Bronchial epithelial cell (primary cell): ENCODE measurements around the gene ZG16B. TPM values are rescaled to one million over a fixed set of nuclear protein-coding genes. Genes with fewer than 3 reads are reported as not detected.

Source experiments
- DNase-seq: peaks from one replicate; pipeline ENCODE4 v3.0.0-alpha.2; 2010; ENCODE audit warnings: low read depth
- FAIRE-seq: peaks from 2 replicates; lab custom pipeline; 2011; peaks lifted over from hg19 to GRCh38; lab: Jason Lieb, UNC
- H3K27me3 ChIP-seq: 2 replicates; pipeline ENCODE4 v1.5.1; 2011; ENCODE audit warnings: low read length; ENCODE audit not compliant: control insufficient read depth, insufficient read depth
- H3K36me3 ChIP-seq: 2 replicates; pipeline ENCODE4 v1.5.1; 2011; ENCODE audit warnings: low read length; ENCODE audit not compliant: control insufficient read depth, insufficient read depth
- H3K4me3 ChIP-seq: 2 replicates; pipeline ENCODE4 v1.5.1; 2011; ENCODE audit warnings: mild to moderate bottlenecking, low read depth, low read length, control low read depth
- total RNA-seq: library from RNA; depleted of rRNA; stranded (reverse); fragments of >200 nt; gene quantifications from 2 replicates; pipeline ENCODE4 v1.2.1, GENCODE V29; 2014
- TF ChIP-seq, protein P1 (sequence below): IDR thresholded peaks from 2 replicates; pipeline ENCODE4 v1.5.1; 2011; ENCODE audit warnings: mild to moderate bottlenecking, moderate library complexity, low read length, control low read depth, inconsistent platforms; ENCODE audit not compliant: insufficient read depth, severe bottlenecking

Gene ZG16B
- total RNA-seq = 0.53 and 0.90 TPM in 2 replicates

DNA sequence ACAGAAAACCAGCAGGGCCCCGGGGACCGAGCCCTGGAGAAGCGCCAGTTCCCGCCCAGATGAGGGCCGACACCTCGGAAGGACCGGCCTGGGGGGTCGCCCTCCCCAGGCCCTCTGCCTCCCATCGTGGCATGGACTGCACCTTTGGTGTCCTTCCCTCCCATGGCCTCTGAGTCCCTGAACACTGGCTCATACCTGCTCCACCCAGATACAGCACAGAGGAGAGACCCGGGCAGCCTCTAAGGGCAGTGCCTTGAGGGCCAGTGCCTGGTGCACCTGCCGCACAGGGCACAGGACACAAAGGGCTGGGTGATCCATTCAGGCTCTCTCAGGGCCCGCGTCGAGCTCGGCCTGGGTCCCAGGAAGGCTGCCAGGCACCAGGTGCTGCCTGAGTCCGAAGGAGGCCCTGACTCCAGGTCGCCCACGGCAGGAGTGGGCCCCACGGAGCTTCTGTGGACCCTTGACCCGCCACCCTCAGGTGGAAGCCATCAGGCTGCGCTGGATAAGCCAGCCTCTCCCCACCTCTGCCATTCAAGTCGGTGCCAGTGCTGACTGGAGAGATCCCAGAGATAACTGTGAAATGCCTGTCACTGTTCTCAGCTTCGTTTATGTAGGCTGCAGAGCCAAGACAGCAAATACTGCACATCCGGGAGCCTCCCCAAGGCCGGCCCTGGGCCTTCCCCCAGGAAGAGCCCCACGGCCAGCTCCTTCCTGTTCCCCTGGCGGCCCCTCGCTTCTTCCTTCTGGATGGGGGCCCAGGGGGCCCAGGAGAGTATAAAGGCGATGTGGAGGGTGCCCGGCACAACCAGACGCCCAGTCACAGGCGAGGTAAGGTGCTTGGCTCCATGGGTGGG lies at the start of gene ZG16B:
Gene ZG16B (plus strand): TSS at position 803 of the 854 bp plus-strand sequence. CDS start 139 bp downstream, outside the sequence.
- no peak for DNase-seq
- no peak for FAIRE-seq
- Histone ChIP-seq H3K36me3 (no peaks in the 10 kb centered on the region), H3K27me3 (no peaks in the 10 kb centered on the region), H3K4me3 (no peak within 1 kb of the TSS)
- TF ChIP-seq, protein P1, sequence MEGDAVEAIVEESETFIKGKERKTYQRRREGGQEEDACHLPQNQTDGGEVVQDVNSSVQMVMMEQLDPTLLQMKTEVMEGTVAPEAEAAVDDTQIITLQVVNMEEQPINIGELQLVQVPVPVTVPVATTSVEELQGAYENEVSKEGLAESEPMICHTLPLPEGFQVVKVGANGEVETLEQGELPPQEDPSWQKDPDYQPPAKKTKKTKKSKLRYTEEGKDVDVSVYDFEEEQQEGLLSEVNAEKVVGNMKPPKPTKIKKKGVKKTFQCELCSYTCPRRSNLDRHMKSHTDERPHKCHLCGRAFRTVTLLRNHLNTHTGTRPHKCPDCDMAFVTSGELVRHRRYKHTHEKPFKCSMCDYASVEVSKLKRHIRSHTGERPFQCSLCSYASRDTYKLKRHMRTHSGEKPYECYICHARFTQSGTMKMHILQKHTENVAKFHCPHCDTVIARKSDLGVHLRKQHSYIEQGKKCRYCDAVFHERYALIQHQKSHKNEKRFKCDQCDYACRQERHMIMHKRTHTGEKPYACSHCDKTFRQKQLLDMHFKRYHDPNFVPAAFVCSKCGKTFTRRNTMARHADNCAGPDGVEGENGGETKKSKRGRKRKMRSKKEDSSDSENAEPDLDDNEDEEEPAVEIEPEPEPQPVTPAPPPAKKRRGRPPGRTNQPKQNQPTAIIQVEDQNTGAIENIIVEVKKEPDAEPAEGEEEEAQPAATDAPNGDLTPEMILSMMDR = no peak

GRCh38 chr16:2782583-2783351 lies 47.3 kb upstream of the ZG16B start:
- H3K36me3 ChIP-seq = no peaks in the 10 kb centered on the region
- TF ChIP-seq, protein P1 = no peak
- H3K4me3 ChIP-seq = no peak overlapping the region
- H3K27me3 ChIP-seq = peaks cover 17% of the 10 kb centered on the region
- no peak for DNase-seq
- no peak for FAIRE-seq

DNA sequence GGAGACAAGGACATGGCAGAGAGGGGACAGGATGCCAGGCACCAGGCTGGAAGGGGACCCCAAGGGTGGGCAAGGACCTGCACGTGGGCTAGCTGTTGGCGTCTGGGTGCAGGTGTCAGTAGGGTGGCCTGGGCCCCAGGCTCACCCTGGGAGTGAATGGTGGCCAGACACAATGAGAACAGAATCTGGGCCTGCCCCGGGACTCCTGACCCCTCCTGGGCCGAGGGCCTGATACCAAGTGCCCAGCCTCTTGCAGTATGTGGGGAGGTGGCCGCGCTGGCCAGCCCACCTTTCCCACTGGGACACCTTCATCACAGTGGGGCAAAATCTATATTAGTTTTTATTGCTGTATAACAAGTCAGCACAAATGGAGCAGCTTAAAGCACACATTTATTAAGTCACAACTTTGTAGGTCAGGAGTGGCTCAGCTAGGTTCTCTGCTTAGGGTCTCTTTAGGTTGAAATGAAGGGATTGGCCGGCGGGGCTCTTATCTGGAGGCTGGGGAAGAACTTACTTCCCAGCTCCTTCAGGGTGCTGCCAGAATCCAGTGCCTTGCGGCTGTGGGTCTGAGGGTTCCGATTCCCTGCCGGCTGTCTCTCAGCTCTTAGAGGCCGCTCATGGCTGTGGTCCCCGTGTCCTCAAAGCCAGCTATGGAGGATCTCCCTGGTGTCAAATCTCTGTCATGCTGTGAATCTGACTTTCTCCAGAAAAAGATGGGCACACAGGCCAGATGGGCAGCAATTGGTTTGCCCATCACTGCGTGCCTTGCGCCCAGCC lies 46.3 kb upstream of the ZG16B start:
- FAIRE-seq (no peak), DNase-seq (no peak)
- Histone ChIP-seq H3K36me3 (no peaks in the 10 kb centered on the region), H3K4me3 (no peak overlapping the region), H3K27me3 (peaks cover 20% of the 10 kb centered on the region)
- TF ChIP-seq, protein P1 = no peak

- H3K4me3 ChIP-seq = no peak overlapping the region
- DNase-seq = no peak
- no peak for FAIRE-seq
- TF ChIP-seq, protein P1 = no peak
- H3K36me3 ChIP-seq = no peaks in the 10 kb centered on the region
- peaks cover 20% of the 10 kb centered on the region for H3K27me3 ChIP-seq
Measured at GRCh38 chr16:2784358-2785100, 45.6 kb upstream of the ZG16B start.
